GM12864 (cell line): ENCODE measurements around the gene POLA1.
"Not testable (repeated sequence)": the region's sequence is repeated elsewhere in the genome, so short reads cannot be mapped to it uniquely, and the experiment has no call there.

Experiments
- DNase-seq: peaks from one replicate; pipeline ENCODE4 v3.0.0-alpha.2; 2011; ENCODE audit warnings: low read depth
- H3K4me3 ChIP-seq: 2 replicates; pipeline ENCODE4 v1.5.1; 2011; ENCODE audit warnings: mild to moderate bottlenecking, low read depth, low read length, control low read depth
- CTCF ChIP-seq: IDR thresholded peaks from 2 replicates; pipeline ENCODE4 v1.5.1; 2011; ENCODE audit warnings: low read depth, mild to moderate bottlenecking, moderate library complexity, low read length, control low read depth, inconsistent platforms; ENCODE audit errors: missing control alignments

Gene POLA1

GRCh38 chrX:24790166-24790565 lies 96.4 kb downstream of the POLA1 start:
- DNase-seq: no peak
- no peak for TF ChIP-seq CTCF
- no peak overlapping the region for H3K4me3 ChIP-seq

GRCh38 chrX:24796204-24796603 lies 102.5 kb downstream of the POLA1 start:
- no peak for TF ChIP-seq CTCF
- no peak for DNase-seq

GRCh38 chrX:24799078-24799477 lies 105.4 kb downstream of the POLA1 start:
- no peak overlapping the region for H3K4me3 ChIP-seq
- DNase-seq: no peak
- TF ChIP-seq CTCF: no peak

More at GRCh38 chrX:24796204-24796603, 102.5 kb downstream of the POLA1 start:
- H3K4me3 ChIP-seq: no peak overlapping the region

- H3K4me3 ChIP-seq: no peak overlapping the region
- TF ChIP-seq CTCF: no peak
- DNase-seq: no peak
These were observed 105.8 kb downstream of the POLA1 start for GRCh38 chrX:24799565-24799964.

GRCh38 chrX:24805201-24805600 lies 111.5 kb downstream of the POLA1 start:
- TF ChIP-seq CTCF: no peak
- no peak overlapping the region for H3K4me3 ChIP-seq
- no peak for DNase-seq

GRCh38 chrX:24819807-24820206 lies 126.1 kb downstream of the POLA1 start:
- H3K4me3 ChIP-seq, DNase-seq: not testable (repeated sequence)

GRCh38 chrX:24828147-24828546 lies 134.4 kb downstream of the POLA1 start:
- no peak for TF ChIP-seq CTCF
- no peak for DNase-seq
- no peak overlapping the region for H3K4me3 ChIP-seq

GRCh38 chrX:24828600-24828999 lies 134.9 kb downstream of the POLA1 start:
- TF ChIP-seq CTCF: no peak
- H3K4me3 ChIP-seq: no peak overlapping the region
- no peak for DNase-seq
